HepG2 (cell line): ENCODE results near the gene GMNN. TPM values are rescaled to one million over a fixed set of nuclear protein-coding genes. Genes with fewer than 3 reads are reported as not detected.

Source experiments
- ATAC-seq: fragments of 200-7000 bp; cut with Tn5 transposase; 3 replicates; pipeline ENCODE4 v1.9.1; 2020; ENCODE audit warnings: mild to moderate bottlenecking, moderate library complexity
- BruUV-seq: library from RNA; stranded (reverse); fragments of 400-500 nt; replicated peaks from 2 replicates; lab custom pipeline; 2021; lab: Mats Ljungman, UMichigan
- CTCF ChIA-PET: fragments of 300-600 bp; formaldehyde crosslinking; extraction: SDS; loops from one replicate; lab custom pipeline; 2021; ENCODE audit warnings: low total read pairs, inconsistent platforms, low intra/inter-chr PET ratio; lab: Yijun Ruan, JAX
- POLR2A ChIA-PET: fragments of 350-600 bp; sonication (Branson Sonifier 250); formaldehyde crosslinking; loops from one replicate; lab custom pipeline; 2020; ENCODE audit warnings: antibody characterized with exemption, inconsistent platforms; lab: Yijun Ruan, JAX
- DNase-seq: peaks from one replicate; pipeline ENCODE4 v3.0.0-alpha.2; 2015; ENCODE audit warnings: low spot score
- FAIRE-seq: peaks from 3 replicates; lab custom pipeline; 2011; peaks lifted over from hg19 to GRCh38; lab: Jason Lieb, UNC
- H2AFZ ChIP-seq: one replicate; pipeline ENCODE4 v1.6.1; 2011; ENCODE audit warnings: low read length, inconsistent platforms
- H3K27ac ChIP-seq: fragments of 300-600 bp; 3 replicates; pipeline ENCODE4 v1.8.0; 2011; ENCODE audit warnings: mixed run types, mild to moderate bottlenecking, mixed read lengths, low read length, inconsistent platforms; ENCODE audit not compliant: insufficient read depth; ENCODE audit errors: extremely low read length
- H3K27me3 ChIP-seq, 2 experiments: fragments of 200-600 bp in 1 of 2; 2 replicates in 1 of 2; 3 replicates in 1 of 2; pipeline versions ENCODE4 v1.6.0 to v1.8.0; 2011; ENCODE audit warnings: low read length in 2 of 2, mild to moderate bottlenecking in 2 of 2, moderate library complexity in 2 of 2, inconsistent platforms in 1 of 2; ENCODE audit not compliant: insufficient read depth in 2 of 2, control insufficient read depth in 1 of 2
- H3K36me3 ChIP-seq, 2 experiments: fragments of 200-600 bp in 1 of 2; replicated peaks in 1 of 2; 2 replicates in 1 of 2; 3 replicates in 1 of 2; pipeline versions ENCODE4 v1.5.1 to v1.8.0; 2011; ENCODE audit warnings: low read length in 2 of 2, inconsistent platforms in 1 of 2; ENCODE audit not compliant: insufficient read depth in 2 of 2, control insufficient read depth in 1 of 2
- H3K4me1 ChIP-seq: 2 replicates; pipeline ENCODE4 v1.5.1; 2012; ENCODE audit warnings: low read length, inconsistent platforms; ENCODE audit not compliant: insufficient read depth
- H3K4me2 ChIP-seq: 2 replicates; pipeline ENCODE4 v1.6.0; 2011; ENCODE audit warnings: low read depth, low read length, inconsistent platforms
- H3K4me3 ChIP-seq, 3 experiments: fragments of 200-600 bp in 1 of 3; sonication (generic), shearing (Covaris generic) in 1 of 3; replicated peaks in 1 of 3; 2 replicates each; pipeline ENCODE4 v1.5.1; 2011 to 2016; ENCODE audit warnings: low read length in 3 of 3, inconsistent platforms in 2 of 3, low read depth in 2 of 3, mild to moderate bottlenecking in 2 of 3, control low read depth in 1 of 3, mixed read lengths in 1 of 3; ENCODE audit not compliant: insufficient read depth in 1 of 3
- H3K79me2 ChIP-seq: one replicate; pipeline ENCODE4 v1.6.1; 2011; ENCODE audit warnings: low read length, inconsistent platforms; ENCODE audit not compliant: insufficient read depth
- H3K9ac ChIP-seq: 2 replicates; pipeline ENCODE4 v1.6.0; 2011; ENCODE audit warnings: mild to moderate bottlenecking, low read depth, low read length, inconsistent platforms; ENCODE audit not compliant: insufficient read depth
- H3K9me3 ChIP-seq: 2 replicates; pipeline ENCODE4 v1.5.1; 2012; ENCODE audit warnings: mild to moderate bottlenecking, low read length
- H4K20me1 ChIP-seq: 2 replicates; pipeline ENCODE4 v1.6.0; 2011; ENCODE audit warnings: inconsistent platforms, mild to moderate bottlenecking, low read length, moderate library complexity; ENCODE audit not compliant: insufficient read depth
- ARID3A ChIP-seq: IDR thresholded peaks from 2 replicates; pipeline ENCODE4 v1.6.1; 2012; ENCODE audit warnings: low read depth, low read length, improper control_type of control experiment
- CHD4 ChIP-seq: fragments of 200-600 bp; sonication (generic); IDR thresholded peaks from 2 replicates; pipeline ENCODE4 v1.7.0; 2017; ENCODE audit warnings: mild to moderate bottlenecking, low read length, borderline replicate concordance
- ELF1 ChIP-seq: sonication (generic); formaldehyde crosslinking; IDR thresholded peaks from 2 replicates; pipeline ENCODE4 v1.4.0; 2020; ENCODE audit warnings: missing genetic modification reagents
- SIX1 ChIP-seq: sonication (generic); formaldehyde crosslinking; IDR thresholded peaks from 2 replicates; pipeline ENCODE4 v1.4.0; 2020; ENCODE audit warnings: missing genetic modification reagents, borderline replicate concordance
- SOX13 ChIP-seq, 3 experiments: fragments of 450-650 bp in 1 of 3; sonication (generic) in 1 of 3; formaldehyde crosslinking in 1 of 3; IDR thresholded peaks in 2 of 3; conservative IDR thresholded peaks in 1 of 3; 2 replicates each; pipeline versions ENCODE4 v1.5.0 to v1.6.1; 2016 to 2020; ENCODE audit warnings: antibody characterized with exemption in 1 of 3, mild to moderate bottlenecking in 1 of 3, missing compliant biosample characterization in 1 of 3, missing genetic modification reagents in 1 of 3, moderate library complexity in 1 of 3
- SP2 ChIP-seq: sonication (generic); formaldehyde crosslinking; IDR thresholded peaks from 2 replicates; pipeline ENCODE4 v1.5.1; 2020; ENCODE audit warnings: mild to moderate bottlenecking, missing genetic modification reagents
- SUZ12 ChIP-seq: fragments of 150-350 bp; IDR thresholded peaks from 2 replicates; pipeline ENCODE4 v1.6.1; 2014; ENCODE audit warnings: low read depth, low read length
- ZNF331 ChIP-seq: sonication (generic); formaldehyde crosslinking; IDR thresholded peaks from 2 replicates; pipeline ENCODE4 v1.4.0; 2020; ENCODE audit warnings: missing genetic modification reagents
- ZNF629 ChIP-seq: sonication (generic); formaldehyde crosslinking; conservative IDR thresholded peaks from 2 replicates; pipeline ENCODE4 v1.5.0; 2020; ENCODE audit warnings: missing genetic modification reagents
- WGBS: methylation state at CpG from one replicate; pipeline ENCODE4 v1.1.6; 2017; ENCODE audit warnings: low lambda C conversion rate; 5-methylcytosine and 5-hydroxymethylcytosine counted together
- in situ Hi-C: cut with HindIII; loops from 2 replicates; pipeline ENCODE4 v1.10.0; 2017; ENCODE audit warnings: low pct_unique_long_range_greater_than_20kb; ENCODE audit not compliant: extremely low pct_ligation_motif_present
- intact Hi-C: fragments of 100-400 bp; cut with micrococcal nuclease; formaldehyde crosslinking; loops from one replicate; pipeline ENCODE4 v1.10.0; 2022; ENCODE audit not compliant: unreplicated experiment
- polyA plus RNA-seq, 8 experiments: library from polyadenylated mRNA; depleted of rRNA in 3 of 8; stranded (reverse) in 7 of 8; unstranded in 1 of 8; fragments of >200 nt; fragmentation: Illumina TruSeq in 4 of 8; extraction: Trizol in 4 of 8; gene quantifications; 2 replicates each; pipeline versions ENCODE4 v1.2.1 to v1.2.3, GENCODE V29; 2011 to 2016; ENCODE audit warnings: low read depth in 4 of 8, missing spikeins in 1 of 8, mixed read lengths in 1 of 8; ENCODE audit not compliant: insufficient read depth in 1 of 8
- total RNA-seq, 5 experiments: library from RNA; depleted of rRNA; stranded (reverse); fragments of >200 nt; fragmentation: Illumina TruSeq; extraction: Trizol; gene quantifications; 2 replicates each; pipeline ENCODE4 v1.2.3, GENCODE V29; 2016; ENCODE audit warnings: low read depth in 1 of 5
- TF ChIP-seq, protein P1 (sequence below): sonication (generic); formaldehyde crosslinking; IDR thresholded peaks from 2 replicates; pipeline ENCODE4 v1.5.0; 2020; ENCODE audit warnings: mild to moderate bottlenecking, missing genetic modification reagents, moderate library complexity
- TF ChIP-seq, protein P2 (sequence below): sonication (generic); formaldehyde crosslinking; IDR thresholded peaks from 2 replicates; pipeline ENCODE4 v1.4.0; 2020; ENCODE audit warnings: missing genetic modification reagents

GMNN gene
- total and polyA plus RNA-seq, 2 of the 13 experiments (the other 11 are each of a cell fraction or from before 2014, with no cell fraction given), result 61.8 to 154 TPM

- intact Hi-C loops, result no loop called here
- BruUV-seq, result no TSS peak
- H3K36me3 ChIP-seq, result peaks cover 8 to 38% of the 10 kb centered on the region in 2 experiments
Measured at GRCh38 chr6:24778878-24779277, 4.1 kb downstream of the GMNN start.

DNA sequence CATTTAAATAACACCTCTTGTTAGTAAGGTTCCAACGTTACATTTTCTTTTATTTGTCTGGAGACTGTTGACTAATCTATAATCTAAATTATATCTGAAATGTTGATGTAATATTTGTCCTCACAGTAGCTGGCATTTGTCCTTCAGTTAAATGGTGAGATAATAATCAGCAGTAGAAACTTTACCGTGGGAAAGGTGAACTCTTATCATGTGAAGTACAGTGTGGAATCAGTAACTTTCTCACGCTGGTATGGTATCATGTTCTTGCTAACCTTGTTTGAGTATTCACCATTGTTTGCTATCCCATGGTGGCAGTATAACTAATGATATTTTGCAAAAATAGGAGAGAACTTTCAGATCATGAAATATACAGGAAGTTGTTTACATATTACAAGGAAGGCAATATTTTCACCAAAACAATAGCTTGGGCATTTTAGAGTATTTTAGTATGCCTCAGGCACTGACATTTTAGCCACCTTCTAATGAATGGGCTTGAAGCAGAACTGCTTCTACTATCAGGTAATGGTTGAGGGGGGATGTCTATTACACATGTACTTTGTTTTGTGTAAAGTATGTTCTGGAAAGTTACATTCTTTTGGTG lies 4.8 kb downstream of the GMNN start:
- Histone ChIP-seq H3K9ac (no peak overlapping the region), H3K27ac (peak overlapping the region; percentile 37), H3K27me3 (no peaks in the 10 kb centered on the region; a peak in 1 of 5 replicates), H3K4me1 (peaks cover 37% of the 10 kb centered on the region), H2AFZ (no peak overlapping the region), H3K79me2 (peaks cover 68% of the 10 kb centered on the region), H3K4me2 (peak overlapping the region; percentile 90), H3K4me3 (peak overlapping the region; percentile 1 to 78 (median 22); a peak in 3 of 6 replicates), H3K9me3 (no peaks in the 10 kb centered on the region), H4K20me1 (peaks cover 30% of the 10 kb centered on the region), H3K36me3 (peaks cover 10 to 44% of the 10 kb centered on the region in 2 experiments)
- ChIA-PET POLR2A (interaction anchor here (0.9 to 2.1 kb wide), 3 partner anchors 8 to 284 kb away, joined by 3 to 9 read pairs (median 3); no protein-coding TSS in a partner anchor), CTCF (no interaction called here)
- WGBS, result 6% methylated on average over 3 of the region's 3 CpGs
- in situ Hi-C loops (loop anchor here (5.0 kb wide), 1 partner anchor 62 kb away; the partner anchor contains the start of gene C6orf62), intact Hi-C loops (loop anchor here (1.0 kb wide), 1 partner anchor 291 kb away; no protein-coding TSS in a partner anchor)
- DNase-seq (peak; percentile 89), ATAC-seq (no peak), FAIRE-seq (peak; percentile 26)
- BruUV-seq, result no TSS peak
- TF ChIP-seq ELF1 (CRISPR knock-in tag), result no peak
- TF ChIP-seq, protein P1, sequence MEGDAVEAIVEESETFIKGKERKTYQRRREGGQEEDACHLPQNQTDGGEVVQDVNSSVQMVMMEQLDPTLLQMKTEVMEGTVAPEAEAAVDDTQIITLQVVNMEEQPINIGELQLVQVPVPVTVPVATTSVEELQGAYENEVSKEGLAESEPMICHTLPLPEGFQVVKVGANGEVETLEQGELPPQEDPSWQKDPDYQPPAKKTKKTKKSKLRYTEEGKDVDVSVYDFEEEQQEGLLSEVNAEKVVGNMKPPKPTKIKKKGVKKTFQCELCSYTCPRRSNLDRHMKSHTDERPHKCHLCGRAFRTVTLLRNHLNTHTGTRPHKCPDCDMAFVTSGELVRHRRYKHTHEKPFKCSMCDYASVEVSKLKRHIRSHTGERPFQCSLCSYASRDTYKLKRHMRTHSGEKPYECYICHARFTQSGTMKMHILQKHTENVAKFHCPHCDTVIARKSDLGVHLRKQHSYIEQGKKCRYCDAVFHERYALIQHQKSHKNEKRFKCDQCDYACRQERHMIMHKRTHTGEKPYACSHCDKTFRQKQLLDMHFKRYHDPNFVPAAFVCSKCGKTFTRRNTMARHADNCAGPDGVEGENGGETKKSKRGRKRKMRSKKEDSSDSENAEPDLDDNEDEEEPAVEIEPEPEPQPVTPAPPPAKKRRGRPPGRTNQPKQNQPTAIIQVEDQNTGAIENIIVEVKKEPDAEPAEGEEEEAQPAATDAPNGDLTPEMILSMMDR (CRISPR knock-in tag), result 0 out of 2 replicates have a peak, but pooled peaks have one; percentile 26
- peak; percentile 73 for TF ChIP-seq ARID3A
- no peak for TF ChIP-seq SUZ12
- peak; percentile 70 for TF ChIP-seq SIX1 (CRISPR knock-in tag)
- TF ChIP-seq SOX13 (IDR thresholded peaks at IDR 0.05), result no peak
- peak in 1 of 2 experiments; percentile 77; a peak in 2 of 4 replicates for TF ChIP-seq SOX13 (CRISPR knock-in tag; conservative IDR thresholded peaks at IDR 0.05 in 1 of 2, IDR thresholded peaks at IDR 0.05 in 1 of 2)
- peak; percentile 37; the same call in 1 of the 2 replicates for TF ChIP-seq ZNF331 (CRISPR knock-in tag)
- TF ChIP-seq, protein P2, sequence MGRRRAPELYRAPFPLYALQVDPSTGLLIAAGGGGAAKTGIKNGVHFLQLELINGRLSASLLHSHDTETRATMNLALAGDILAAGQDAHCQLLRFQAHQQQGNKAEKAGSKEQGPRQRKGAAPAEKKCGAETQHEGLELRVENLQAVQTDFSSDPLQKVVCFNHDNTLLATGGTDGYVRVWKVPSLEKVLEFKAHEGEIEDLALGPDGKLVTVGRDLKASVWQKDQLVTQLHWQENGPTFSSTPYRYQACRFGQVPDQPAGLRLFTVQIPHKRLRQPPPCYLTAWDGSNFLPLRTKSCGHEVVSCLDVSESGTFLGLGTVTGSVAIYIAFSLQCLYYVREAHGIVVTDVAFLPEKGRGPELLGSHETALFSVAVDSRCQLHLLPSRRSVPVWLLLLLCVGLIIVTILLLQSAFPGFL (CRISPR knock-in tag), result no peak

More at GRCh38 chr6:24778878-24779277, 4.1 kb downstream of the GMNN start:
- Histone ChIP-seq H4K20me1 (peaks cover 30% of the 10 kb centered on the region), H3K9me3 (no peaks in the 10 kb centered on the region), H3K27me3 (no peaks in the 10 kb centered on the region; a peak in 1 of 5 replicates), H3K9ac (peak overlapping the region; percentile 39; the same call in 1 of the 2 replicates), H2AFZ (no peak overlapping the region), H3K4me2 (peak overlapping the region; percentile 90), H3K79me2 (peaks cover 68% of the 10 kb centered on the region), H3K27ac (peak overlapping the region; percentile 37), H3K4me3 (peak overlapping the region; percentile 1 to 78 (median 18); a peak in 2 of 6 replicates), H3K4me1 (peaks cover 43% of the 10 kb centered on the region)
- TF ChIP-seq CHD4 (peak; percentile 67; the same call in 1 of the 2 replicates), SP2 (no peak), ZNF629 (CRISPR knock-in tag) (peak; percentile 91)
- ATAC-seq (no peak), DNase-seq (no peak), FAIRE-seq (no peak)
- in situ Hi-C loops, result loop anchor here (5.0 kb wide), 1 partner anchor 62 kb away; the partner anchor contains the start of gene C6orf62
- POLR2A ChIA-PET, result interaction anchor here (0.9 to 2.1 kb wide), 4 partner anchors 8 to 283 kb away, joined by 3 to 9 read pairs (median 3); no protein-coding TSS in a partner anchor
- CTCF ChIA-PET, result no interaction called here
